Fibroblast of lung (primary cell): Measurements from ENCODE around the gene SP6. TPM values are rescaled to one million over a fixed set of nuclear protein-coding genes. Genes with fewer than 3 reads are reported as not detected.

Experiments
- DNase-seq, 2 donors: peaks; one replicate each; pipeline versions ENCODE4 v3.0.0 to v3.0.0-alpha.2; 2010; ENCODE audit warnings: low read depth in 2 of 2
- H2AFZ ChIP-seq: 2 replicates; pipeline ENCODE4 v1.5.1; 2012; ENCODE audit warnings: low read length, control low read depth, inconsistent platforms
- H3K27ac ChIP-seq: 2 replicates; pipeline ENCODE4 v1.5.1; 2011; ENCODE audit warnings: low read length, control low read depth; ENCODE audit not compliant: insufficient read depth
- H3K27me3 ChIP-seq: 2 replicates; pipeline ENCODE4 v1.5.1; 2011; ENCODE audit warnings: mild to moderate bottlenecking, low read length; ENCODE audit not compliant: control insufficient read depth, insufficient read depth
- H3K36me3 ChIP-seq: 2 replicates; pipeline ENCODE4 v1.5.1; 2011; ENCODE audit warnings: low read length; ENCODE audit not compliant: control insufficient read depth, insufficient read depth
- H3K4me1 ChIP-seq: 2 replicates; pipeline ENCODE4 v1.5.1; 2011; ENCODE audit warnings: low read length; ENCODE audit not compliant: control insufficient read depth, insufficient read depth; ENCODE audit errors: extremely low read depth
- H3K4me2 ChIP-seq: 2 replicates; pipeline ENCODE4 v1.5.1; 2011; ENCODE audit warnings: low read length, control low read depth; ENCODE audit not compliant: insufficient read depth; ENCODE audit errors: extremely low read depth
- H3K4me3 ChIP-seq, 4 experiments: fragments of 200-600 bp in 1 of 4; sonication (generic) in 1 of 4; replicated peaks in 1 of 4; 2 replicates each; pipeline ENCODE4 v1.5.1; 2011 to 2016; ENCODE audit warnings: low read length in 4 of 4, low read depth in 3 of 4, mild to moderate bottlenecking in 3 of 4, control low read depth in 2 of 4, inconsistent platforms in 1 of 4, mixed read lengths in 1 of 4; ENCODE audit not compliant: insufficient read depth in 1 of 4; ENCODE audit errors: control extremely low read depth in 1 of 4
- H3K79me2 ChIP-seq: 2 replicates; pipeline ENCODE4 v1.5.1; 2012; ENCODE audit warnings: mild to moderate bottlenecking, low read length, inconsistent platforms; ENCODE audit not compliant: control insufficient read depth, insufficient read depth
- H3K9ac ChIP-seq: 2 replicates; pipeline ENCODE4 v1.5.1; 2011; ENCODE audit warnings: mild to moderate bottlenecking, low read length, control low read depth; ENCODE audit not compliant: insufficient read depth
- H3K9me3 ChIP-seq: 2 replicates; pipeline ENCODE4 v1.5.1; 2012; ENCODE audit warnings: low read depth, low read length; ENCODE audit not compliant: control insufficient read depth, insufficient read depth
- H4K20me1 ChIP-seq: 2 replicates; pipeline ENCODE4 v1.5.1; 2011; ENCODE audit warnings: low read length; ENCODE audit not compliant: control insufficient read depth, insufficient read depth; ENCODE audit errors: extremely low read depth
- CTCF ChIP-seq, 2 donors: IDR thresholded peaks in 1 of 2; conservative IDR thresholded peaks in 1 of 2; 1 replicate in 1 of 2; 2 replicates in 1 of 2; pipeline ENCODE4 v1.5.1; 2011 to 2012; ENCODE audit warnings: low read length in 2 of 2, control low read depth in 1 of 2, inconsistent platforms in 1 of 2, low read depth in 1 of 2, mild to moderate bottlenecking in 1 of 2
- EZH2 ChIP-seq: IDR thresholded peaks from 2 replicates; pipeline ENCODE4 v1.5.1; 2012; ENCODE audit warnings: low read length, control low read depth, mild to moderate bottlenecking; ENCODE audit errors: missing control alignments
- polyA plus RNA-seq, 2 donors: library from polyadenylated mRNA; depleted of rRNA in 1 of 2; stranded (reverse) in 1 of 2; unstranded in 1 of 2; fragments of >200 nt; gene quantifications; 2 replicates each; pipeline ENCODE4 v1.2.1, GENCODE V29; 2011 to 2012; ENCODE audit warnings: missing spikeins in 1 of 2
- total RNA-seq: library from RNA; depleted of rRNA; stranded (reverse); fragments of >200 nt; gene quantifications from 2 replicates; pipeline ENCODE4 v1.2.1, GENCODE V29; 2014

SP6 gene
- total and polyA plus RNA-seq, 2 donors (not counting 1 experiment from before 2014, with no cell fraction given): under 0.01 to 0.07 TPM

GRCh38 chr17:47838636-47839035, 12.3 kb downstream of the SP6 start:
- no peaks in the 10 kb centered on the region for H3K36me3 ChIP-seq
- no peak for TF ChIP-seq EZH2
- no peak for TF ChIP-seq CTCF (conservative IDR thresholded peaks at IDR 0.05 in 1 of 2, IDR thresholded peaks at IDR 0.05 in 1 of 2; ENCODE audit: low read depth in 1 of 2, low read length in 2 of 2)
- no peak overlapping the region for H3K4me2 ChIP-seq
- H4K20me1 ChIP-seq: no peaks in the 10 kb centered on the region
- H3K27ac ChIP-seq: no peak overlapping the region
- no peaks in the 10 kb centered on the region for H3K9me3 ChIP-seq
- no peaks in the 10 kb centered on the region for H3K27me3 ChIP-seq
- no peaks in the 10 kb centered on the region for H3K79me2 ChIP-seq
- no peak overlapping the region for H3K9ac ChIP-seq
- peaks cover 7% of the 10 kb centered on the region for H3K4me1 ChIP-seq
- H3K4me3 ChIP-seq: no peak overlapping the region
- no peak for DNase-seq
- no peak overlapping the region for H2AFZ ChIP-seq

GRCh38 chr17:47837401-47838039, 13.4 kb downstream of the SP6 start:
- H3K4me2 ChIP-seq: no peak overlapping the region
- no peak overlapping the region for H3K9ac ChIP-seq
- no peaks in the 10 kb centered on the region for H4K20me1 ChIP-seq
- no peaks in the 10 kb centered on the region for H3K36me3 ChIP-seq
- H3K79me2 ChIP-seq: no peaks in the 10 kb centered on the region
- no peak overlapping the region for H3K4me3 ChIP-seq
- H3K27ac ChIP-seq: no peak overlapping the region
- H3K27me3 ChIP-seq: no peaks in the 10 kb centered on the region
- peaks cover 7% of the 10 kb centered on the region for H3K4me1 ChIP-seq
- no peaks in the 10 kb centered on the region for H3K9me3 ChIP-seq
- no peak overlapping the region for H2AFZ ChIP-seq
- DNase-seq: peak; percentile 46 to 56
- no peak for TF ChIP-seq EZH2
- no peak for TF ChIP-seq CTCF (conservative IDR thresholded peaks at IDR 0.05 in 1 of 2, IDR thresholded peaks at IDR 0.05 in 1 of 2; ENCODE audit: low read depth in 1 of 2, low read length in 2 of 2)

GRCh38 chr17:47836601-47837000, 14.4 kb downstream of the SP6 start:
- no peak overlapping the region for H3K27ac ChIP-seq
- TF ChIP-seq EZH2: no peak
- no peak for TF ChIP-seq CTCF (conservative IDR thresholded peaks at IDR 0.05 in 1 of 2, IDR thresholded peaks at IDR 0.05 in 1 of 2; ENCODE audit: low read depth in 1 of 2, low read length in 2 of 2)

More at GRCh38 chr17:47836601-47837000, 14.4 kb downstream of the SP6 start:
- no peak for DNase-seq
- Histone ChIP-seq H3K9me3 (no peaks in the 10 kb centered on the region), H3K27me3 (no peaks in the 10 kb centered on the region), H3K4me1 (peaks cover 11% of the 10 kb centered on the region), H4K20me1 (no peaks in the 10 kb centered on the region), H3K79me2 (no peaks in the 10 kb centered on the region), H3K4me3 (no peak overlapping the region), H3K4me2 (no peak overlapping the region), H3K9ac (no peak overlapping the region), H2AFZ (no peak overlapping the region), H3K36me3 (no peaks in the 10 kb centered on the region)
